NCI-H2081 (cell line): ENCODE results near the gene FBXW12.

Experiments
- DNase-seq, 2 experiments: peaks; one replicate each; lab custom pipeline; 2025; lab: John Stamatoyannopoulos, UW

Gene FBXW12

DNA sequence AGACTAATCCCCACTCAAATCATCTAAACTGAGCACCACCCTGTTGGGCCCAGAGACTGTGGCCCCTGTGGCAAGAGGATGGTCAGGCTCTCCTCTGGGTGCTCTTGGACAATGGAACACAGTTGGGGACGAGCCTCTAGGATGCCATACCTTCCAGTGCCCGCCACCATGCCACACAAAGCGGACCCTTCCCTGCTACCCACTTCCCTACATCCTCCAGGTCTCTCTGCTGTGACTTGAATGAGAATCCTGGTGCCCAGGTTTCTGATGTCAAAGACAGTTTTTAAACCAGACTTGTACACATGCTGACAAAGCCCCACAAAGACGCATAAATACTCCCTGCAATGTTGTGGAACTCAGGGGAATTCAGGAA lies 63.2 kb downstream of the FBXW12 start:
- DNase-seq = no peak

DNA sequence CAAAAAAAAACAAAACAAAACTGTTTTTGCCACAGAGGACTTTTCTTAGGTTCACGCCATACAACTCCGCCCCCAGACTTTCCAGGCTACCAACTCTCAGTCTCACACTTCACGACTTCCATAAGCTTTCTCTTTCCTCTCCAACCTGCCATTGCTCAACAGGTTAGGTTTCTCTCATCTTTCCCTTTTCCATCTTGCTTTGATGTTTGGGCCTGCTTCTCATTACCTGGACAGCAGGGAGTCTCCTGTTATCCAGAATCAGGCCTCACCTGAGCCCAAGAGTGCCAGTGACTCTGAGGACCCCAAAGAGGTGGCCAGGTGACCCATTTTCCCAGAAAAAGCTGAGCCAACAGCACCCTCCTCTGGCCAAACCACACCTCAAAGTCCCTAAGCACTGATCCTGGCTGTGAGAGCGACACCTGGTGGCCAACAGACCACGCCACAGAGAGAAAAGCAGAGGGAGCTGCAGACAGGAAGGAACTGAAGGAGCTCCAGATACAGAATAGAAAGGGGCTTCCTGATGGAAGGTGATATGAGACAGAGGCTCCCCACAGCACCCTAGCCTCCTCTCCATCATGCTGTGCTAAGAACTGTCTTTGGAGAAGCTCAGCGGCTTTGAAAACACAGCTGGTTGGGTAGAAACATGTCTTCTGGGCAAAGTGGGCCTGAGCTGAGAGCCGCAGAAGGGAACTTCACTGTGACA lies 63.9 kb downstream of the FBXW12 start:
- DNase-seq = peak; percentile 63 to 70

DNA sequence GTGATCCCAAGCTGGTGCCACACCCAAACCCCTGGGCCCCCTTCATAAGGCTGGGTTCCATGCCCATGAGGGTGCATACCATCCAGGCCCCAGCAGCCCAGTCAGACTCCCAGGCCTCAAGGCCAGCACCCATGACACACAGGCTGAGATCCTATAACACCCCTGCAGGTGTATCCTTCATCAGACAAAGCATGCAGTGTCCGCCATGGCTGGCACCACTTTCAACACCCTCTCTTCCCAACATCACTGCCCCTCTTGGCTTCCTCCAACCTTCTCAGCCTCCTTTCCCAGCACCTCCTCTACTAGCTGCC lies 64.4 kb downstream of the FBXW12 start:
- DNase-seq = no peak

DNA sequence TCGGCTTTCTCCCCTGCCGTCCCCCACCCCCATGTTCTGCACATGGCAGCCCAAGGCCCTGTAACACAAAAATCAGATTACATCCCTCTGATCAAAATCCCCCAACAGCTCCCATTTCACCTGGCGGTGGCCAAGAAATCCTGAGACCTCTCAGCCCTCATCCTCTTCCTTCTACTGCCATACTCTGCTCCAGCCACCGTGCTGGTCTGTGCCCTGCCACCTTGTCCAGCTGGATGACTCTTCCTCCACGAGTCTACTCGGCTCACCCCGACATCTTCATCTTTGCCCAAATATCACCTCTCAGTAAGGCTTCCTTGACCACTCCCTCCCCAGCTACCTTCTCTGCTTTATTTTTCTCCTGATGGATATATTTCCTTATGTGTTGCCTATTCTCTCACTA lies 64.8 kb downstream of the FBXW12 start:
- no peak for DNase-seq

DNA sequence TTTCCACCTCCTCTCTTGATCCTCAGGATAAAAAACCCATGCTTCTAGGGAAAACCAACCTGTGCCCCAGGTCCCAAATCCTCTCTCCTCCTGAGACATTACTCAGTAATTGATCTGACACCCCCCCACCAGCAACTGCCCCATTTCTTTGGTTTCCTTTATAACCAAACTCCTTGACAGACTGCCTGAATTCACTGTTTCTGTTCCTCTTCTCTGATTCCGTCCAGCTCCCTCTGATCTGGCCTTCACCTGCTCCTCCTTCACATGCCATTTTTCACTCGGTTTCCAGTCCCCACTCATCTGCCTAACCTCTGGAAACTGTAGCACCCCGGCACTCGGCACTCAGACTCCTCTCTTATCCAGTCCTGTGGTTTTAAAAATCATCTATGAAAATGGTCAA lies 65.8 kb downstream of the FBXW12 start:
- no peak for DNase-seq

DNA sequence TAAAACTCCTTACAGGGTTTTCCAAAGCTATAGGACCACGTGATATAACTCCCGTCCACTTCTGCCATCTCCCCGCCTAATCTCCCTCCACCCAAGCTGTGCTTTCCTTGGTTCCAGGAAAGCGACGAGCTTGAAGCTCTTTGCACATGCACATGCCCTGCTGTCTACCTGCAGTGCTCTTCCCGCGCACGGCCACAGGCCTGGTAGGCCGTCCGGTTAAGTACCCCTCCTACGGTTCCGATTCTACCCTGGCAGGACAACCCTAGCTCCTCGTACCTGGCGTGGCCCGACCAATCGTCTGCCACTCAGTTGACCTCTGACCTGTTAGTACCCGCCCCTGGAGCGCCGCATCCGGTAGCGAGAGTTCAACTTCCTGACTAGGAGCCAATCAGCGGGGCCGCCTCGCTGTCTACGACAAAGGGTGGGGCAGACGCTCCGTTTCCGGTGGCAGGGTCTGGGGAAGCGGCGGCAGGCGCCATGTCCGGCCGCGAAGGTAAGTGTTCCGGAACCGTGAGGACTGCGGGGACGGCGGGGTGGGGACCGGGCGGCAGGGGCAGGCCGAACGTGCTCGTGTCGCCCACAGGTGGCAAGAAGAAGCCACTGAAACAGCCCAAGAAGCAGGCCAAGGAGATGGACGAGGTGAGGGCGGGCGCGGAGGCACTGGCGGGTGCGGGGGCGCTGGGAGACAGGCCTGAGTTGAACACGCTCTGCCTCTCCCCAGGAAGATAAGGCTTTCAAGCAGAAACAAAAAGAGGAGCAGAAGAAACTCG lies 68.0 kb downstream of the FBXW12 start, which contains the start of the genes CCDC51 and TMA7:
TSS of gene CCDC51 (minus strand) at position 300 of the 770 bp plus-strand sequence. CDS start 4,991 bp downstream, outside the sequence.
TSS of gene TMA7 (plus strand) at position 438 of the 770 bp plus-strand sequence. CDS start at position 478, 40 bp downstream.
- peak; percentile 92 to 96 for DNase-seq

DNA sequence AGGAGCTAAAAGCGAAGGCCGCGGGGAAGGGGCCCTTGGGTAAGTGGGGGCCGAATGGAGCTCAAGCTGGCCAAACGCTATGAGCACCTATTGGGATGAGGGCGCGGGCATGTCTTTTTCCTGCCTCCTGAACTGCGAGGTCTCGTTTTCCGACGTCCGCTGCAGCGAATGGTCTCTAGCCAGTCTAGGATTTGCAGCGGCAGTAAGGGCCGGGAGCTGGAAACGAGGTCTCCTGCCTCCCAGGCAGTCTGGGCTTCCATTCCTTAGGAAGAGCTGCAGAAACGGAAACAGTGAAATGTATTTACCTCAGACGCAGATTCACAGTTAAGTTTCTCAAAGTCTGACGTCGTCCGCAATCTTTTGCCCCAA lies 68.6 kb downstream of the FBXW12 start:
- no peak for DNase-seq

DNA sequence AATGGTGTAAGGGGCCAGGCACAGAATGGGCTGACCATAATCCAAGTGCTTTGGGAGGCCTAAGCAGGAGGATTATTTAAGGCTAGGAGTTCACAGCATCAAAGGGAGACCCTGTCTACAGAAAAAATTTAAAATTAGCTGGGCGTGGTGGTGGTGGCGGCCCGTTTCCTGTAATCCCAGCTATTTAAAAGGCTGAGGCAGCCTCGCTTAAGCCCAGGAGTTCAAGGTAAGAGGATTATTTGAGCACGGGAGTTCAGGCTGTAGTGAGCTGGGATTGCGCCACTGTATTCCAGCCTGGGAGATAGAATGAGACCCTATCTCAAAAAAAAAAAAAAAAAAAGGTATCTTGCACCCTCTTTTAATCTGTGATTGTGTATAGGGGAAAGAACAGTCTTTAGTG lies 69.9 kb downstream of the FBXW12 start:
- no peak for DNase-seq
